Vagina (tissue), 2 donors: Measurements from ENCODE around the gene LCAT.

Source experiments
- POLR2A ChIP-seq, 2 donors: fragments of 450-650 bp; IDR thresholded peaks; one replicate each; pipeline ENCODE4 v1.6.1; 2017; ENCODE audit warnings: antibody characterized with exemption in 2 of 2, mild to moderate bottlenecking in 2 of 2, moderate library complexity in 2 of 2
- POLR2AphosphoS5 ChIP-seq, 2 donors: sonication (generic); formaldehyde crosslinking; IDR thresholded peaks; one replicate each; pipeline ENCODE4 v1.9.0; 2017; ENCODE audit warnings: antibody characterized with exemption in 2 of 2, mild to moderate bottlenecking in 2 of 2, low read depth in 1 of 2; ENCODE audit not compliant: insufficient read depth in 1 of 2

- TF ChIP-seq POLR2AphosphoS5 (IDR thresholded peaks at IDR 0.05; ENCODE audit: insufficient read depth in 1 of 2, low read depth in 1 of 2) = no peak
- TF ChIP-seq POLR2A (IDR thresholded peaks at IDR 0.05) = no peak
These were observed 9.9 kb upstream of the LCAT start for GRCh38 chr16:67953641-67954375.
